H1 (cell line): ENCODE measurements around the gene PDE4B. TPM values are rescaled to one million over a fixed set of nuclear protein-coding genes. Genes with fewer than 3 reads are reported as not detected.

Source experiments
- CTCF ChIA-PET: fragments of 300-600 bp; sonication (Branson Sonifier 250); formaldehyde crosslinking; loops from one replicate; lab custom pipeline; 2021; ENCODE audit not compliant: partially characterized antibody; lab: Charles Lee
- POLR2A ChIA-PET: fragments of 300-600 bp; sonication (Branson Sonifier 250); formaldehyde crosslinking; loops from one replicate; lab custom pipeline; 2021; ENCODE audit warnings: inconsistent platforms; ENCODE audit not compliant: partially characterized antibody; lab: Charles Lee
- DNase-seq, 2 experiments: peaks; one replicate each; pipeline versions ENCODE4 v3.0.0 to v3.0.0-alpha.2; 2010 to 2022; ENCODE audit warnings: low spot score in 2 of 2, low read depth in 1 of 2, mixed read lengths in 1 of 2
- FAIRE-seq: peaks from 2 replicates; lab custom pipeline; 2011; peaks lifted over from hg19 to GRCh38; lab: Jason Lieb, UNC
- H2AFZ ChIP-seq: 2 replicates; pipeline ENCODE4 v1.8.1; 2012; ENCODE audit warnings: low read length, inconsistent platforms
- H2AK5ac ChIP-seq: 2 replicates; pipeline ENCODE4 v1.6.1; 2013; ENCODE audit warnings: low read depth, low read length
- H2BK120ac ChIP-seq: replicated peaks from 2 replicates; pipeline ENCODE3; 2013; ENCODE audit warnings: low read depth, low read length, inconsistent platforms
- H2BK12ac ChIP-seq: 2 replicates; pipeline ENCODE4 v1.6.1; 2013; ENCODE audit warnings: low read depth, low read length
- H2BK15ac ChIP-seq: 2 replicates; pipeline ENCODE4 v1.6.1; 2013; ENCODE audit warnings: low read length
- H2BK20ac ChIP-seq: 2 replicates; pipeline ENCODE4 v1.6.1; 2013; ENCODE audit warnings: low read length
- H2BK5ac ChIP-seq: 2 replicates; pipeline ENCODE4 v1.6.1; 2013; ENCODE audit warnings: low read depth, low read length
- H3K14ac ChIP-seq: 2 replicates; pipeline ENCODE4 v1.6.1; 2013; ENCODE audit warnings: inconsistent platforms; ENCODE audit not compliant: insufficient read length
- H3K18ac ChIP-seq: 2 replicates; pipeline ENCODE4 v1.6.1; 2013; ENCODE audit warnings: low read length; ENCODE audit errors: extremely low read depth
- H3K23ac ChIP-seq: 2 replicates; pipeline ENCODE4 v1.6.1; 2013; ENCODE audit warnings: inconsistent platforms; ENCODE audit not compliant: insufficient read length
- H3K23me2 ChIP-seq: 2 replicates; pipeline ENCODE4 v1.6.1; 2013; ENCODE audit warnings: low read depth, low read length
- H3K27ac ChIP-seq: 2 replicates; pipeline ENCODE4 v1.6.1; 2011; ENCODE audit warnings: low read depth, low read length, inconsistent platforms
- H3K27me3 ChIP-seq, 4 experiments: replicated peaks in 1 of 4; 1 replicate in 1 of 4; 2 replicates in 3 of 4; pipeline versions ENCODE4 v1.6.1 to v1.8.1; 2011 to 2013; ENCODE audit warnings: low read length in 3 of 4, mild to moderate bottlenecking in 3 of 4, inconsistent platforms in 2 of 4, mixed read lengths in 2 of 4, moderate library complexity in 1 of 4; ENCODE audit not compliant: control insufficient read depth in 3 of 4, insufficient read depth in 3 of 4; ENCODE audit errors: extremely low read depth in 1 of 4
- H3K36me3 ChIP-seq, 4 experiments: 2 replicates each; pipeline versions ENCODE4 v1.6.1 to v1.8.1; 2011 to 2013; ENCODE audit warnings: mild to moderate bottlenecking in 4 of 4, low read length in 3 of 4, moderate library complexity in 2 of 4, control low read depth in 1 of 4, inconsistent platforms in 1 of 4; ENCODE audit not compliant: insufficient read depth in 4 of 4, control insufficient read depth in 2 of 4
- H3K4ac ChIP-seq: replicated peaks from 2 replicates; pipeline ENCODE3; 2013; ENCODE audit warnings: low read length, low read depth, mixed read lengths, inconsistent platforms; ENCODE audit not compliant: insufficient read length
- H3K4me1 ChIP-seq, 4 experiments: replicated peaks in 1 of 4; 1 replicate in 1 of 4; 2 replicates in 3 of 4; pipeline versions ENCODE4 v1.6.1 to v1.8.1; 2011 to 2013; ENCODE audit warnings: low read length in 3 of 4, inconsistent platforms in 2 of 4, mixed read lengths in 1 of 4; ENCODE audit not compliant: insufficient read depth in 4 of 4, control insufficient read depth in 3 of 4
- H3K4me2 ChIP-seq, 2 experiments: 2 replicates each; pipeline versions ENCODE4 v1.6.1 to v1.8.1; 2011 to 2013; ENCODE audit warnings: low read depth in 2 of 2, low read length in 2 of 2, control low read depth in 1 of 2, inconsistent platforms in 1 of 2, mild to moderate bottlenecking in 1 of 2; ENCODE audit not compliant: insufficient read depth in 1 of 2
- H3K4me3 ChIP-seq, 4 experiments: fragments of 200-600, 300-600 bp in 1 of 4; sonication (generic), shearing (Covaris generic), sonication (Bioruptor Twin) in 1 of 4; 2 replicates each; pipeline versions ENCODE4 v1.5.1 to v1.8.1; 2011 to 2016; ENCODE audit warnings: low read length in 4 of 4, low read depth in 3 of 4, control low read depth in 2 of 4, inconsistent platforms in 2 of 4, mild to moderate bottlenecking in 2 of 4, mixed read lengths in 1 of 4, moderate library complexity in 1 of 4; ENCODE audit not compliant: insufficient read depth in 2 of 4; ENCODE audit errors: extremely low read depth in 1 of 4
- H3K56ac ChIP-seq: replicated peaks from 2 replicates; pipeline ENCODE3; 2013; ENCODE audit warnings: low read depth, mild to moderate bottlenecking, mixed read lengths, low read length, inconsistent platforms; ENCODE audit not compliant: insufficient read length
- H3K79me1 ChIP-seq: 2 replicates; pipeline ENCODE4 v1.6.1; 2013; ENCODE audit warnings: low read depth, low read length, control low read depth
- H3K79me2 ChIP-seq, 2 experiments: 2 replicates each; pipeline versions ENCODE4 v1.6.1 to v1.8.1; 2012 to 2013; ENCODE audit warnings: low read length in 2 of 2, mild to moderate bottlenecking in 2 of 2, inconsistent platforms in 1 of 2; ENCODE audit not compliant: insufficient read depth in 2 of 2, control insufficient read depth in 1 of 2
- H3K9ac ChIP-seq, 4 experiments: replicated peaks in 1 of 4; 1 replicate in 1 of 4; 2 replicates in 3 of 4; pipeline versions ENCODE4 v1.6.1 to v1.8.1; 2011 to 2013; ENCODE audit warnings: low read depth in 3 of 4, low read length in 3 of 4, control low read depth in 2 of 4, mild to moderate bottlenecking in 2 of 4, moderate library complexity in 2 of 4, inconsistent platforms in 1 of 4; ENCODE audit errors: extremely low read depth in 1 of 4
- H3K9me3 ChIP-seq, 2 experiments: 2 replicates each; pipeline versions ENCODE4 v1.6.1 to v1.8.1; 2012 to 2013; ENCODE audit warnings: mild to moderate bottlenecking in 2 of 2, moderate library complexity in 2 of 2, control low read depth in 1 of 2, inconsistent platforms in 1 of 2, low read depth in 1 of 2, low read length in 1 of 2, mixed read lengths in 1 of 2; ENCODE audit not compliant: insufficient read depth in 2 of 2
- H4K20me1 ChIP-seq, 2 experiments: replicated peaks in 1 of 2; 2 replicates each; pipeline versions ENCODE3 to v1.8.1; 2011 to 2013; ENCODE audit warnings: inconsistent platforms in 2 of 2, low read length in 2 of 2, mild to moderate bottlenecking in 1 of 2; ENCODE audit not compliant: insufficient read depth in 2 of 2, control insufficient read depth in 1 of 2
- H4K5ac ChIP-seq: 2 replicates; pipeline ENCODE4 v1.6.1; 2013; ENCODE audit warnings: low read length, low read depth, mixed read lengths, inconsistent platforms; ENCODE audit not compliant: insufficient read length
- H4K8ac ChIP-seq: 2 replicates; pipeline ENCODE4 v1.8.0; 2013; ENCODE audit warnings: mild to moderate bottlenecking, moderate library complexity, low read length, inconsistent platforms; ENCODE audit not compliant: insufficient read depth; ENCODE audit errors: extremely low read depth
- H4K91ac ChIP-seq: replicated peaks from 2 replicates; pipeline ENCODE3; 2013; ENCODE audit warnings: low read length, mixed read lengths, inconsistent platforms; ENCODE audit not compliant: insufficient read length
- BRCA1 ChIP-seq: IDR thresholded peaks from 2 replicates; pipeline ENCODE4 v1.6.1; 2012; ENCODE audit warnings: low read depth, low read length, improper control_type of control experiment
- EGR1 ChIP-seq: IDR thresholded peaks from 2 replicates; pipeline ENCODE4 v1.6.1; 2011; ENCODE audit warnings: low read depth, low read length, borderline replicate concordance
- RAD21 ChIP-seq, 2 experiments: IDR thresholded peaks in 1 of 2; conservative IDR thresholded peaks in 1 of 2; 2 replicates each; pipeline ENCODE4 v1.6.1; 2011; ENCODE audit warnings: low read depth in 2 of 2, low read length in 2 of 2, improper control_type of control experiment in 1 of 2, inconsistent platforms in 1 of 2, mild to moderate bottlenecking in 1 of 2, moderate library complexity in 1 of 2
- SUZ12 ChIP-seq: fragments of 200-600 bp; sonication (generic); IDR thresholded peaks from 2 replicates; pipeline ENCODE4 v1.6.1; 2012; ENCODE audit warnings: mild to moderate bottlenecking, inconsistent platforms, low read length, moderate library complexity, mixed read lengths
- WGBS, 2 experiments: shearing (Covaris generic) in 1 of 2; methylation state at CpG; one replicate each; pipeline versions ENCODE4 v1.1.6 to v1.1.7; 2013 to 2015; ENCODE audit warnings: low lambda C conversion rate in 2 of 2, mixed read lengths in 2 of 2, inconsistent platforms in 1 of 2, low coverage in 1 of 2, missing lambda C conversion rate in 1 of 2; ENCODE audit not compliant: insufficient replicate concordance in 2 of 2, insufficient coverage in 1 of 2, insufficient read length in 1 of 2; ENCODE audit errors: extremely low coverage in 1 of 2, missing lambda C conversion rate in 1 of 2; 5-methylcytosine and 5-hydroxymethylcytosine counted together
- polyA plus RNA-seq, 7 experiments: library from polyadenylated mRNA; depleted of rRNA in 3 of 7; stranded (reverse) in 5 of 7; unstranded in 2 of 7; fragments of >200 nt in 5 of 7; fragments of 200-250 nt in 2 of 7; gene quantifications; 1 replicate in 5 of 7; 2 replicates in 1 of 7; 4 replicates in 1 of 7; pipeline versions ENCODE4 v1.2.1 to v1.2.3, GENCODE V29; 2011 to 2013; ENCODE audit warnings: missing spikeins in 2 of 7, mixed read lengths in 2 of 7
- total RNA-seq: library from RNA; stranded (reverse); fragmentation: NEBNext Ultra II Directional; extraction: Animal tissue kit (Norgen Biotek cat#: 25700); gene quantifications from 2 replicates; pipeline ENCODE4 v1.2.1, GENCODE V29; 2021

Gene PDE4B
- total and polyA plus RNA-seq, 2 of the 8 experiments (the other 6 are each of a cell fraction or from before 2014, with no cell fraction given) = 5.0 to 15.1 TPM

DNA sequence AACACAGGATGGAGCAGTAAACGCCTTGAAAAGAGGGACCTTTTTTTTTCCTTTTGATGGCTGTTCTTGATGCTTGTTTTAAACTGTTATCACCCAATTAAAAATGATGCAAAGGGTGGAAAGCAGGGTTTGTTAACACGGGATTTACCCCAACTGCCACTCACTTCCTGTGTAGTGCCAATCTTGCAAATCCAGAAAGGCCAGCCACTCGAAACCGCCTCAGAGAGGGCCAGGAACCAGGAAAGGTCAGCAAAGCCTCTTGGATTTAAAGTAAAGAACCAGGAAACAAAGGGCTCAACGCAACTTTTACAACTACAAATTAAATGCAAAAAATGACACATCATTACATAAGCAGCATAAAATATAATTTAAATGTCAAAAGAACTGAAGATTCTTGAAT, 347.4 kb downstream of the PDE4B start:
- Histone ChIP-seq H3K9me3 (no peaks in the 10 kb centered on the region), H4K5ac (no peak overlapping the region), H3K9ac (no peak overlapping the region), H2BK120ac (no peak overlapping the region), H4K20me1 (no peaks in the 10 kb centered on the region), H3K4me2 (no peak overlapping the region), H3K18ac (no peak overlapping the region), H3K4me3 (no peak overlapping the region), H4K8ac (no peak overlapping the region), H2BK15ac (no peak overlapping the region), H4K91ac (no peak overlapping the region), H3K36me3 (no peaks in the 10 kb centered on the region), H2BK12ac (no peak overlapping the region), H2AFZ (no peak overlapping the region), H3K4me1 (no peaks in the 10 kb centered on the region), H3K14ac (no peak overlapping the region), H3K27ac (no peak overlapping the region), H3K23me2 (peaks cover 3% of the 10 kb centered on the region; the same call in 1 of the 2 replicates), H3K79me1 (no peaks in the 10 kb centered on the region), H2BK5ac (no peak overlapping the region), H3K56ac (no peak overlapping the region), H2AK5ac (no peak overlapping the region), H3K4ac (no peak overlapping the region), H3K23ac (no peak overlapping the region), H3K27me3 (no peaks in the 10 kb centered on the region), H3K79me2 (no peaks in the 10 kb centered on the region), H2BK20ac (no peak overlapping the region)
- POLR2A ChIA-PET = no interaction called here
- FAIRE-seq (no peak), DNase-seq (no peak)
- CTCF ChIA-PET = interaction anchor here (1.1 kb wide), 1 partner anchor 102 kb away, joined by 4 read pairs; no protein-coding TSS in a partner anchor
- 81% methylated on average over 5 of the region's 5 CpGs; no CpG with 5 or more reads in 1 of the 2 experiments for WGBS, 2 experiments
- TF ChIP-seq BRCA1 (no peak), RAD21 (IDR thresholded peaks at IDR 0.05 in 1 of 2, conservative IDR thresholded peaks at IDR 0.05 in 1 of 2; ENCODE audit: low read depth in 2 of 2, low read length in 2 of 2) (no peak), EGR1 (no peak), SUZ12 (no peak)
